ENCODE data around the gene ARFGAP2. TPM values are rescaled to one million over a fixed set of nuclear protein-coding genes. Genes with fewer than 3 reads are reported as not detected.

The ARFGAP2 gene
- total RNA-seq, 1 donor from 2014 or later: 105 TPM

DNA sequence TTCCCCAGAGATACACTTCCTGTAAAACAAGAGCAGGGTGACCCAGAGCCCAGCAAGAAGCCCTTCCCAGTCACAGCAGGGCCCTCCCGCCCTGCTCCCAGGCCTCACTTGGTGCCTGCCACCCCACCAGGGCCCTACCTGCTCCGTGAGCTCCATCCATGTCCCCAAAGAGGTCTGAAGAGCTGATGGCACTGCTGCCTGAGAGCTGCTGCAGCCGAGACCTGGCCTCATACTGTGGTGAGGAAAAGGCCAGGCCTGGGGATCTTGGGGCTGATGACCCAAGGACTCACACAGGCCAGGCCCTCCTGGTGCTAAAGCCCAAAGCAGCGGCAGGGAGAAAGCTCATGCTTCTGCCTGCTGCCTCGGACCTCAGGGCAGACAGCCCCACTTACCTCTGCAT lies 10.3 kb downstream of the ARFGAP2 start:
- H3K27ac Mint-ChIP-seq: no peak overlapping the region
- H3K27me3 Mint-ChIP-seq (ENCODE audit: low read depth): no peaks in the 10 kb centered on the region
- H3K36me3 Mint-ChIP-seq: peaks cover 9% of the 10 kb centered on the region
- TF ChIP-seq, protein P1, sequence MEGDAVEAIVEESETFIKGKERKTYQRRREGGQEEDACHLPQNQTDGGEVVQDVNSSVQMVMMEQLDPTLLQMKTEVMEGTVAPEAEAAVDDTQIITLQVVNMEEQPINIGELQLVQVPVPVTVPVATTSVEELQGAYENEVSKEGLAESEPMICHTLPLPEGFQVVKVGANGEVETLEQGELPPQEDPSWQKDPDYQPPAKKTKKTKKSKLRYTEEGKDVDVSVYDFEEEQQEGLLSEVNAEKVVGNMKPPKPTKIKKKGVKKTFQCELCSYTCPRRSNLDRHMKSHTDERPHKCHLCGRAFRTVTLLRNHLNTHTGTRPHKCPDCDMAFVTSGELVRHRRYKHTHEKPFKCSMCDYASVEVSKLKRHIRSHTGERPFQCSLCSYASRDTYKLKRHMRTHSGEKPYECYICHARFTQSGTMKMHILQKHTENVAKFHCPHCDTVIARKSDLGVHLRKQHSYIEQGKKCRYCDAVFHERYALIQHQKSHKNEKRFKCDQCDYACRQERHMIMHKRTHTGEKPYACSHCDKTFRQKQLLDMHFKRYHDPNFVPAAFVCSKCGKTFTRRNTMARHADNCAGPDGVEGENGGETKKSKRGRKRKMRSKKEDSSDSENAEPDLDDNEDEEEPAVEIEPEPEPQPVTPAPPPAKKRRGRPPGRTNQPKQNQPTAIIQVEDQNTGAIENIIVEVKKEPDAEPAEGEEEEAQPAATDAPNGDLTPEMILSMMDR (IDR thresholded peaks at IDR 0.05; ENCODE audit: unreplicated experiment): no peak
- H3K4me1 Mint-ChIP-seq: no peaks in the 10 kb centered on the region
- DNase-seq (ENCODE audit: low spot score in 2 of 2, unreplicated experiment in 2 of 2): no peak
- no peaks in the 10 kb centered on the region for H3K9me3 Mint-ChIP-seq
- no peak overlapping the region for H3K4me3 Mint-ChIP-seq

DNA sequence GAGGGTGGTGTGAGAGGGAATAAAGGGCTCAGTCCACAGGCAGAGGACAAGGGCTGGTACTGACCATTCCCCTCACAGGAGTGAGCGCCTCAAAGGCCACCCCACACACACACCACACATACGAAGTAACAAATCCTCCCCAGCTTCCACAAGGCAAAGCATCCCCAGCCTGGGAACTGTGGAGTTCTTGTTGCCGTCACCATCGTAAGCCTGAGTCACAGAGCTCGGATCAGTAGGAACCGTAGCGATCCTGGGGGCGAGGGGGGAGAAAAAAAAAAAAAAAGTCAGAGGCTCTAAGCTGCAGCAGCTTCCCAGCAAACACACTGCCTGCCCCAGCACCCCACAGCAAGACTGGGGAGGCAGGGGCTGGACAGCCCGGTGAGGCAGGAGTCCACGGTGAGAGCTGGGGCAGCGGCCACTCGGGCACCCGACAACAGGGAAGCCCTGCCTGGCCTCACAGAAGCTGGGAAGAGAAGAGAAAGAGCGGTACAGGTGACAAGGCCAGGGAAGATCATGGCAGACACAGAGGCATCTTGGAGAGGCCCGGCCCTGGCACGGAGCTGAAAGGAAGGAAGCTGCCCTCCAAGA lies 11.3 kb downstream of the ARFGAP2 start:
- H3K27ac Mint-ChIP-seq: no peak overlapping the region
- no peak for DNase-seq (ENCODE audit: low spot score in 2 of 2, unreplicated experiment in 2 of 2)
- no peaks in the 10 kb centered on the region for H3K9me3 Mint-ChIP-seq
- H3K36me3 Mint-ChIP-seq: peaks cover 4% of the 10 kb centered on the region
- H3K4me1 Mint-ChIP-seq: no peaks in the 10 kb centered on the region
- H3K4me3 Mint-ChIP-seq: no peak overlapping the region
- TF ChIP-seq, protein P1 (IDR thresholded peaks at IDR 0.05; ENCODE audit: unreplicated experiment): no peak
- H3K27me3 Mint-ChIP-seq (ENCODE audit: low read depth): no peaks in the 10 kb centered on the region

DNA sequence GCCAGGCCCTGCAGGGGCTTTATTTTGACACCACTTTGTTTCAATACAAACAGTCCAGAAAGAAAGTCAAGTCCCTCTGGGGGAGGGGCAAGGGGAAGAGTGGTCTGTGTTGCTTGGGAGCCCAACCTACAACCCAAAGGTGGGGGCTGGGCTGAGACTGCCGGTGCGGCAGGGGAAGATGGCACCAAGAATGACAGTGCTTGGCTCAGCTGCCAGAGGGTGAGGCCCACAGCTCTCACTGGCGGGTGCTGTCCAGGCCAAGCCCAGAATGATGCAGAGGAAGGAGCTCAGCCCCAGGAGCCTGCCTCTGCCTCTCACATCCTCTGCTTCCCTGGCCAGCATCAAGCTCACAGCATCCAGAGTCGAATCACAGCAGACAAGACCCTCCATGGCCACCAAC lies 12.4 kb downstream of the ARFGAP2 start:
- DNase-seq (ENCODE audit: low spot score in 2 of 2, unreplicated experiment in 2 of 2): no peak
- Mint-ChIP-seq H3K4me3 (no peak overlapping the region), H3K27me3 (ENCODE audit: low read depth) (no peaks in the 10 kb centered on the region), H3K36me3 (peaks cover 4% of the 10 kb centered on the region), H3K4me1 (no peaks in the 10 kb centered on the region), H3K9me3 (no peaks in the 10 kb centered on the region), H3K27ac (no peak overlapping the region)
- TF ChIP-seq, protein P1 (IDR thresholded peaks at IDR 0.05; ENCODE audit: unreplicated experiment): no peak

DNA sequence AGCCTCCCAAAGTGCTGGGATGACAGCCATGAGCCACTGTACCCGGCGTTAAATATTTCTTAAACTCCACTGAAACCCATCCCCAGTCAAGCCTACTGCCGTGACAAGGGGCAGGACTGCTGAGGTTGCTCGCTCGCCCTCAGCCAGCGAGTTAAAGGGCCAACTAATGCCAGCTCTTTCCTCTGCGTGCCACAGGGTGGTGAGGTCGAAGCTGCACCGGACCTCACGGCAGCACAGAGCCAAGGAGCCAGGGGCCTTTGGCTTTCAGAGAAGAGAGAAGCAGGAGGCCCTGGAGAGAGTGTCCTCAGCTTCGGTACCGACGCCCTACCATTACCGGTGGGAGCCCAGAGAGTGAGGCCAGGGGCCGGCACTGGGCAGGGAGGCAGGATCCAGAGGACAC lies 12.8 kb downstream of the ARFGAP2 start:
- no peaks in the 10 kb centered on the region for H3K9me3 Mint-ChIP-seq
- no peak overlapping the region for H3K27ac Mint-ChIP-seq
- TF ChIP-seq, protein P1 (IDR thresholded peaks at IDR 0.05; ENCODE audit: unreplicated experiment): no peak
- no peak overlapping the region for H3K4me3 Mint-ChIP-seq
- H3K27me3 Mint-ChIP-seq (ENCODE audit: low read depth): no peaks in the 10 kb centered on the region
- H3K4me1 Mint-ChIP-seq: no peaks in the 10 kb centered on the region
- H3K36me3 Mint-ChIP-seq: peaks cover 4% of the 10 kb centered on the region
- no peak for DNase-seq (ENCODE audit: low spot score in 2 of 2, unreplicated experiment in 2 of 2)

DNA sequence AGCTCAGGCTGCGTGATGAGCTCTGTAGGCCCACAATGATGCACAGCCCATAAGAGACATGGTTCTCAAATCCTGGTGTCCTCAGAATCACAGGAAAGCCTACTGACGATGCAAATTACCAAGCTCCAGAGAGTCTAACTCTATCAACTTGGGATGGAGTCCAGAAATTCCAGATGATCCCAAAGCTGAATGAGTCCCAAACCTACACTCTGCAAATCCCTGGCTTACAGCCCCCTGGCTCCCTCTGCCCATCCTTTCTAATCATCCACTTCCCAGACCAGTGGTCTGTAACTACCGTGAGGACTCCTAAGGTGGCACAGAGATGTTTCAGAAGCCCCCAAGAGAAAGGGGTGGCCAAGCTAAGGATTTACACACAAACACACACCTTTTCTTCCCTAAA lies 13.5 kb downstream of the ARFGAP2 start:
- TF ChIP-seq, protein P1 (IDR thresholded peaks at IDR 0.05; ENCODE audit: unreplicated experiment): no peak
- H3K9me3 Mint-ChIP-seq: no peaks in the 10 kb centered on the region

DNA sequence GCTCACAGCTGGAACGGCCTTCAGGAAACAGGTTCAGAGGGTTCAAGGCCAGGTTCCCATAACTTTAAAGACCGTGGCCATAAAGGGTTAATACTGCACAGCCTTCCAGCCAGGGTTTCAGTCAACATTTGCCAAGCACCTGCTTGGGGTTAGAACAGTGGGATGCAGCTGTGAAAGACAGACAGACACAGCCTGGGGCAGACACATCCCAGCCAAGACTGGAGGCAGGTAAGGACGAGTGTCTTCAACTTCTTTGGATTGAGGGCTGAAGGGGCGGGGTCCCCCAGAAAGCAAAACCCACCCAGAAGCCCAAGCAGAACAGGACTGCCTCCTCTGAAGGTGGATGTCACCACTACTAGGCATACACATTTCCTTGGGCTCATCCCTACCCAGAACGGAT lies 14.3 kb downstream of the ARFGAP2 start:
- H3K9me3 Mint-ChIP-seq: no peaks in the 10 kb centered on the region
- no peaks in the 10 kb centered on the region for H3K27me3 Mint-ChIP-seq (ENCODE audit: low read depth)
- no peaks in the 10 kb centered on the region for H3K4me1 Mint-ChIP-seq
- H3K4me3 Mint-ChIP-seq: no peak overlapping the region
- TF ChIP-seq, protein P1 (IDR thresholded peaks at IDR 0.05; ENCODE audit: unreplicated experiment): no peak
- DNase-seq (ENCODE audit: low spot score in 2 of 2, unreplicated experiment in 2 of 2): no peak
- no peaks in the 10 kb centered on the region for H3K36me3 Mint-ChIP-seq
- no peak overlapping the region for H3K27ac Mint-ChIP-seq

More for the DNA sequence above, 13.5 kb downstream of the ARFGAP2 start:
- no peak for DNase-seq (ENCODE audit: low spot score in 2 of 2, unreplicated experiment in 2 of 2)
- Mint-ChIP-seq H3K4me1 (no peaks in the 10 kb centered on the region), H3K36me3 (peaks cover 3% of the 10 kb centered on the region), H3K27ac (no peak overlapping the region), H3K27me3 (ENCODE audit: low read depth) (no peaks in the 10 kb centered on the region), H3K4me3 (no peak overlapping the region)
